ENCODE measurements around the gene SCN2A. TPM values are rescaled to one million over a fixed set of nuclear protein-coding genes. Genes with fewer than 3 reads are reported as not detected.
"Not testable (repeated sequence)": the region's sequence is repeated elsewhere in the genome, so short reads cannot be mapped to it uniquely, and the experiment has no call there.

The SCN2A gene
- total RNA-seq, 1 donor from 2014 or later: 0.05 TPM

DNA sequence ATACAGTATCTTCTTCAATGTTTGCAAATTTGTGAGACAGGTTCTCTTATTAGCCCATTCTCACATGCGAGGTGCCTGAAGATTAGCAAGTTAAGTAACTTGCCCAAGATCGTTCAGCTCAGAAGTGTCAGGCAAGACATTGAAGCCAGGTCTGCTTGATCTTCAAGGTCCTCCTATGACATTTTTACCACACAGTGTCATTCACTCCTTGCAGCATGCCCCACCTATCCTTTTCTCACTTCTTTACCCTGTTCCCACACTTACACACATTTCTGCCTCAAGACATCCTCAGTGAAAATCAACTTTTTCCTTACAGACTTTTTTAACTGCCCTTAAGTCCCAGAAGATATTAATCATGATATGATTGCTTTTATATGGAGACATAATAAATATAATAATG, 73.8 kb downstream of the SCN2A start:
- DNase-seq (ENCODE audit: low spot score) (no peak), ATAC-seq (no peak)

DNA sequence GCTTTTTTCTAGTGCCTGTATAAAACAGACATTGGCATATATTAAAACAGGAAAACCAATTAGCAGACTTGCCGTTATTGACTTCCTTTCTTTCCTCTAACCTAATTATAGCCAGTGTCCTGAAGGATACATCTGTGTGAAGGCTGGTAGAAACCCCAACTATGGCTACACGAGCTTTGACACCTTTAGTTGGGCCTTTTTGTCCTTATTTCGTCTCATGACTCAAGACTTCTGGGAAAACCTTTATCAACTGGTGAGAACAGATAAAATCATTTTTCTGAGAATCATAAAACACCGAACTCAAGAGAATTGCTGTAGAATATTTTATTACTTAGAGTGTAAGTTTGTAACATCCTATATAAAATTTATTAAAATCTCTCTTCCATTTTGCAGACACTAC, 74.3 kb downstream of the SCN2A start:
- DNase-seq (ENCODE audit: low spot score): no peak

DNA sequence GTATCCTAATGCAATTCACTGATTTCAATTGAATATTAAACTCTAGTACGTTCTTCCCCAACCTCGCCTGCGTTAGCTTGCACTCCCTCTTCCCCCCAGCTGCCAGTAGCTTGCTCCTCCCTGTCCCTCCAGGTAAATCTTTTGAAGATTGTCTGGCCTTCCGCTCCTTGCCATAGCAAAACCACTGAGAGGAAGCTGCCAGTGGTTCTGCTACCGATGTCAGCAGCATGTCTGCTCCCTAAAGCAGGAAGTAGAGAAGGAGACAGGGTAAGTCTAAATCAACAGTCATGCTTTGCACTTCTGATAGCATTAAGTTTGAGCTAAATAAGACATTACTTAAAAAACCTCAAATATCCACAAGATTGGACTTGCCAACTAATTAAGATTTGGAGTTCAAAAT, 89.1 kb downstream of the SCN2A start:
- ATAC-seq (no peak), DNase-seq (ENCODE audit: low spot score) (no peak)

More for the DNA sequence above, 74.3 kb downstream of the SCN2A start:
- no peak for ATAC-seq

DNA sequence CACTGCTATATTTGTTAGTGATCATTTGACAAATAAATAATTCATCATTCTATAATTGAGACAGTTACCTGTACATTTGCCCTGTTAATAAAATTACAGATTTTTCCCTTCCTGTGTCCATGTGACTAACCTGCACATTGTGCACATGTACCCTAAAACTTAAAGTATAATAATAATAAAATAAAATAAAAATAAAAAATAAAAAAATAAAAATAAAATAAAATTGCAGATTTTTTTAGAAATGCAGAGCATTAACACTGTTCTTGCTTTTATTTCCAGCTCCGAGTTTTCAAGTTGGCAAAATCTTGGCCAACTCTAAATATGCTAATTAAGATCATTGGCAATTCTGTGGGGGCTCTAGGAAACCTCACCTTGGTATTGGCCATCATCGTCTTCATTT, 105.1 kb downstream of the SCN2A start:
- not testable (repeated sequence) for DNase-seq (ENCODE audit: low spot score); ATAC-seq

DNA sequence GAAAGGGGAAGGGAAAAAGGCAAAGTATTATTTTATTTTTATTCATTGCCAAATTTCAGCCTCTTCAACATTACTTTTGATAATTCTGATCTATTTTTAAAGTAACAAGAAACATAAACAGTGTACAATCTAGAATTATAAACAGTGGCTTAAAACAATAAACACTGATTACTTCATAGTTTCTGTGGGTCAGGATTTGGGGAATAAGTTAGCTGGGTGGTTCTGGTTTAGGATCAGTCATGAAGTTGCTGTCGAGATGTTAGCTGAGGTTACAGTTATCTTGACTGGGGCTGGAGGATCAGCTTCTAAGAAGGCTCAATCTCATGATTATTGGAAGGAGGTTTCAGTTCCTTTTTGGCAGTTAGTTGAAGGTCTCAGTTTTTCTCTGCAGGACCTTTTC, 109.2 kb downstream of the SCN2A start:
- ATAC-seq (no peak), DNase-seq (ENCODE audit: low spot score) (no peak)

DNA sequence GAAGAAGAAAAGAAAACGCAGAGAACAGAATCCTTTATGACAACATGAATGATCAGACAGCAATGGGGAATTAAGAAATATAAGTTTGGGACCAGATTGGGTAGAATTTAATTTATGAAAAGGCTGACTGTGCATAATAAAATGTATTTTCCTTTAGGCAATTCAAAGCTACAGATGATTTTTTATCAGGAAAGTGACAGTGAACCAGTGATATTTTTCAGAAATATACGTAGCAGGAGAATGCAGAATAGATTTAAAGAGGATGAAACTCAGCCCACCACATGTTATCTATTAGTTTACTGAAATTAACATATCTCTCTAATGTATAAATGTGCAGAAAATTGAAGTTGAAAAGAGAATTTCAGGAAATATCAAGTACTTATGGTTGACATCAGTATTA, 110.0 kb downstream of the SCN2A start:
- DNase-seq (ENCODE audit: low spot score) (no peak), ATAC-seq (no peak)

DNA sequence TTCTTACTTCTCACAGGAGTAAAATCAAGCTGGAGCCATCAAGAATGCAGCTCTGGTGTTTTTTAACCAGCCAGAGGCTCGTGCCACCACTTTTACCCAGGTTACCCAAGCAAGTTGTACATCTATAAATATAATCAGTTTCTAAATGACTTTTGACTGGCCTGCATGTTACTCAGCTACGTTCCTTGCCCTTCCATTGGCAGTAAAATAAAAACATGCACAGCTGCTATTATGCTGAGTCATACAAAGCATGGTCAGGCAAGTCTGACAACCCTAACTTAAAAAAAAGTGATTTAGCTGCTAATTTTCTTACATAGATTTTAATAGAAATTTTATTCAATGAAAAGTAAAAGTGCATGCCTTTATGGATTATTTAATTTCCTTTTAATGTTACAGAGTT, 118.5 kb downstream of the SCN2A start:
- DNase-seq (ENCODE audit: low spot score) (no peak), ATAC-seq (no peak)

DNA sequence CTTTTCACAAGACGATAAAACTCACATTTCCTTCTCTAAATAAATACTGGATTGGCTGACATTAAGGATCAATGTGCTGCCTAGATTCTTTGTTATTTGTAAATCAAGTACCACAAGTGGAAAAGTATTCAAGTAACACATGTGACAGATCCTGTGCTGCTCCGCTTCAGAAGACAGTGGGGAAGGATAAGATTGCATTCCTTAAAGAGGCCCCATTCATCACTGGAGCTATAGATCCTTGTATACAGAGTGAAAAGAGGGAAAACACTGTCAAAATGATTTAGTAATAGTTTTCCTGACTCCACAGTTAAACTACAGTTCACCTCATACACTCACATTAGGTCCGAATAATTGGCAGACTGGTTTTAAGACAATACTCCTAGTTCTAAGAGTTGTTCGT, 122.3 kb downstream of the SCN2A start:
- no peak for ATAC-seq
- no peak for DNase-seq (ENCODE audit: low spot score)

DNA sequence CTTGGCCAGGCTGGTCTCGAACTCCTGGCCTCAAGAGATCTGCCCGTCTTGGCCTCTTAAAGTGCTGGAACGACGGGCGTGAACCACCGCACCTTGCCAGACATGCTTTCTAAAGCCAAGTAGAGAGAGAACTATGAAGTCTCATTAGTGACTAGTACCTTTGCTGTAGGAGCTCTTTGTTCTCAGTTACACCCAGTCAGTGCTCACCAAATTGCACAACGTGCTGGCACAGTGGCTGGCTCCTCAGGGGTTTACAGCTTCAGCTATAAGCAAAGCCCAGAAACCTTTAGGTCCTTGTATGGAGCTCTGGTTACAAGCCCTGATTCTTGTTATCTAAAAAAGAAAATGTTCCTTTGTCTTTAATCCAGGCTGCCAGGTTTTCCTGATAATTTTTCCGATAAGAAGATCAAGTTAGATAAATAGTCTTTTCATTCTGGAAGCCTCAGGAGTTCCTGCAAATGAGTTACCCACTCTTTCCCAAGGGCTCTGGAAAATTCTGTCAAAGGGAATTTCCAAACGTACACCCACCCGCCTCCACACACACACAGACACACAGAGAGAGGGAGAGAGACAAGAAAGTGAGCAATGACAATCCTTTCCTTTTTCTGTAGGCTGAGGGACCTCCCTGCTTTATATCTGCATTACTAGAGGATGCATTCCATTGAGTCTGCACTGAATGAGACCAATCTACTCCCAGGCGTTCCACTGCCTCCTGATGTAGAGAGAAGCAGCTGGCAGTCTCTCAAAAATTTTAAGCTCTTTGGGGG, 130.1 kb downstream of the SCN2A start:
- no peak for DNase-seq (ENCODE audit: low spot score)
- no peak for ATAC-seq

DNA sequence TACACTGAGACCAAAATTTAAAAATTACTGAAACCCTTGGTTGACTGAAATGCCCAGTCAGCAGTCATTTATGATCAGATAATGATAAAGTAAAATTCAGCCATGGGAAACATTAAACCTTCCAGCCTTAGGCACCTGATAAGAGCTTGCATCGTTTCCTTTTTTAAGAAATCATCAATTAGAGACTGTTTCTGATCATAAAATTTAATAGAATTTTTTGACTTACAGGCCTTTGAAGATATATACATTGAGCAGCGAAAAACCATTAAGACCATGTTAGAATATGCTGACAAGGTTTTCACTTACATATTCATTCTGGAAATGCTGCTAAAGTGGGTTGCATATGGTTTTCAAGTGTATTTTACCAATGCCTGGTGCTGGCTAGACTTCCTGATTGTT, 130.7 kb downstream of the SCN2A start:
- DNase-seq (ENCODE audit: low spot score) (no peak), ATAC-seq (no peak)

DNA sequence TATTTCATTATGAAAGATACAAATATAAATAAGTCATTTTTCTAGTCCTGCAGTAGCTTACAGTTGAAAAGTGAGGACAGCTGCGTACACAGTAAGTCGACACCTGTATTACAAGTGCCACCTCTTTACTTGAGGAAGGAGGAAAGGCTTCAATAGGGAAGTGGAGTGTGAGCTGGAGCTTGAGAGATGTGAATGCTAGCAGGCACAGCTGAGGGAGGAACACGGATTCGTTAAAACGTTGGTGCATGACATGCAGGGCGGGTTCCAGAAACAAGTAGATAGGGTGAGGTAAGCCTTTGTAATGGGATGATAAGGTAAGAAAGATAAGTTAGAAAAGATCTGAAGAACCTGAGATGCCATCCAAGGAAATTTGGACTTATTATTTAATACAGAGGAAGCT, 132.1 kb downstream of the SCN2A start:
- DNase-seq (ENCODE audit: low spot score) (no peak), ATAC-seq (no peak)

DNA sequence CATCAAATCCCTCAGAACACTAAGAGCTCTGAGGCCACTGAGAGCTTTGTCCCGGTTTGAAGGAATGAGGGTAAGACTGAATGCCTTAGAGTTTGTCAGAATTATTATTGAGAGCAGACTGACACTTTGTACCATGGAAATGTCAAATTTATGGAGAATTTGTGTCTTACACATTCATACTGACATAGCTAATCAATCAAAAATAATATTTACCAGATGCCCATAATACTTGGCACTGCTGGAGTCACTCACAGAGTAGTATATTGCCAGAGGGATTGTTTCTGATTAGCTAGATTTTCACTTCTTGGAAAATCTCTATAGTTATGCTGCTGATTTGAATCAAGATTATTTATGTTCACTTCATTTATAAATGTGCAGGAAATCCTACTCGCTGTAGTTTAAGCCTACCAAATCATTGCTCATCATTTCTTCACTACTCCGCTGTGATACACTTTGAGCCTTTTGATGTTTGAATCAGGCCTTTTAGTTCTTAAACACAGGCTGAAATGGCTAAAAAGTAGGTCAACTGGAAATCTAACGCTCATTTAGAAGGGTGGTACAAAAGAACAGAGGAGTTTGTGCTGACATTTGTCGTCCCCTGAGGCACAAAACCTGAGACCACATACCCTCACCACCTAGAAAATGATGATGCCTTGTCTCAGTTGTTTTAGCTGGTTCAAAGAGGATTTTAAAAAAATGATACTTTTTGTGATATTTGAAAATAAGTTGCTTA, 134.2 kb downstream of the SCN2A start:
- no peak for ATAC-seq
- no peak for DNase-seq (ENCODE audit: low spot score)

DNA sequence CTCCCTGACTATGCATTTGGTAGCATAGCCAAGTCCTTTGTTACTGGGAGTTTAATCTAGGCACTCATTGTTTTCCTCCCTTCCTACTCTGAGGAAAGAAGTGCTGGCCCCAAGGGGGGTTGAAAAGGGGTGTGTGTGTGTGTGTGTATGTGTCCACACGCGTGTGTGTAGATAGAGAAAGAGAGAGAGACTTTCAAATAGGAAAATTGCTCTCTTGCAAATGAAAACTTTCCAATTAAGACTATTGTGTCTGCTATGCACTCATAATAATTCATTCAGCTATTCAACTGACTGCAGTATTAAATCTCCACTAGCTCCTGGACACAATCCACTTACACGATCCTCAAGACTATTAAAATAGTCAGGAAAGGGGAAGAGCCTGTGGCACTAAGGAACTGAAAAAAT, 137.4 kb downstream of the SCN2A start:
- ATAC-seq (no peak), DNase-seq (ENCODE audit: low spot score) (no peak)

DNA sequence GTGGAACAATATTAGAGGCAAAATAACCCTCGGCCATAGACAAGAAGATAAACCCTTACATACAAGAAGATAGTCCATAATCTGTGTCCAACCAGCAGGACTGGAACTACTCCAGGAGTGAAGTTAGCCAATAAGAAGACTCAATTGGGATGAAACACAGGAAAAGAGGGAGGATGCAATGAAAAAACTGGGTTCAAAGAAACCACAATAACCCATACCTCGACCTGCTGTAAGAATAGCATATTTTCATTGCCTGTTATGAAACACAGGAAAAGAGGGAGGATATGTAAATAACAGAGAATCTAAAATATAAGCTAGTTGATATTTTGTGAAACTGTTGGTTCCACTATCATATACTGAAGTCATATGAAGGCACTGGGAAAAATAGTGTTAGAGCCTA, 143.1 kb downstream of the SCN2A start:
- DNase-seq (ENCODE audit: low spot score): no peak
- no peak for ATAC-seq

DNA sequence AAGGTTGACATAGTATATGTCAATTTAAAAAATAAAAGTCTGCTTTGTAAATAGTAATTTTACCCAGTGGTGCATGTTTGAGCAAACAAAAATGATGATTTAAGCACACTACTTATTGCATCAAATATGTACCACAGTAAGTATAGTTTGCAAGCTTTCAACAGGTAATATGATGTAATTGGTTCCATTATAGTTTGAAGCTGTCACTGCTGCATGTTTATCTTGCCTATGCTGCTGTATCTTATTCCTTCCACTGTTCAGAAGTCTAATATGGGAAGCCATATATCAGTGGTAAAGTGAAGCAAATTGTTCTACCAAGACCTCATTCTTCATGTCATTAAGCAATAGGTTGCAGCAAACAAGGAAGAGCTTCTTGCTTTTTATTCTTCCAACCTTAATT, 151.7 kb downstream of the SCN2A start:
- ATAC-seq (no peak), DNase-seq (ENCODE audit: low spot score) (no peak)

DNA sequence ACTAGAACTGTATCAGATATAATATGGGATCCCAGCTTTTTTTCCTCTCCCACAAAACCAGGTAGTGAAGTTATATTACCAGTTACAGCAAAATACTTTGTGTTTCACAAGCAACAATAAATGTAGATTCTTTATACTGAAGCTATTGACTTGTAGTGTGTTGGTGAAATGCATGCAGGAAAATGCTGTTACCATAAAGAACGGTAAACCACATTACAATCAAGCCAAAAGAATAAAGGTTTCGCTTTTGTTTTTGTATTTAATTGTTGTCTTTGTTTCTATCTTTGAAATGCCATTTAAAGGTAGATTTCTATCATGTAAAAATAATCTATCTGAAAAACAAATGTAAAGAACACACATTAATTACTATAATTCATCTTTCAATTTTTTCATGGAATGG, 152.6 kb downstream of the SCN2A start:
- no peak for ATAC-seq
- DNase-seq (ENCODE audit: low spot score): no peak

DNA sequence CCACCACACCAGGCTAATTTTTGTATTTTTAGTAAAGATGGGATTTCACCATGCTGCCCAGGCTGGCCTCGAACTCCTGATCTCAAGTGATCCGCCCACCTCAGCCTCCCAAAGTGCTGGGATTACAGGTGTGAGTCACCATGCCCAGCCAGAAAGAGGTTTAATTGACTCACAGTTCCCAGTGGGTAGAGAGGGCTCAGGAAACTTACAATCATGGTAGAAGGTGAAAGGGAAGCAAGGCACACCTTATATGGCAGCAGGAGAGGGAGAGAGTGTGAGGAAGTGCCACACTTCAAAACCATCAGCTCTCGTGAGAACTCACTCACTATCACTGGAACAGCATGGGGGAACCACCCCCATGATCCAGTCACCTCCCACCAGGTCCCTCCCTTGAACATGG, 159.4 kb downstream of the SCN2A start:
- not testable (repeated sequence) for DNase-seq (ENCODE audit: low spot score); ATAC-seq

DNA sequence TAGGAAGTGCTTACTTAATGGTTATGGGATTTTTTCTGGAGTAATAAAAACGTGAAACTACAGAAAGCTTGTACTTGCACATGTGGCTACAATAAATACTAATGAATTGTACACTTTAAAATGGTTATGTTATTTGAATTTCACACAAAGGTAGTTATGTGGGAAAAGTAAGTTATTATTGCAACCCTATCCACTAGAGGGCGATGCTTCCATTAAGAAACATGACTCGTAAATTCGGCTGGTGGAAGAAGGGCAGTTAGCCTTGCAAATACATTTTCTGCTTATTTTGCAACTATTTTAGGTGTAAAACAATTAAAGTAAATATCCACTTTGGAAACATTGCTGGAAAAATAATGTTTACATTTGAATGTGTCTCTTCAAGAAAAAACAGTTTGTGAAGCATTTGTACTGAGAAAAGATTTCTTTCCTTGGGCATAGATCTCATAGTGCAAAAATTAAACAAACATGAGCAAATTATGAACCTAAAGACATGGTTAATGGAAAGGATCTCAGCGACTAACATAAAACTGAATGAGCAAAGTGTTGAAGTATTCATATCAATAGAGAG, 162.2 kb downstream of the SCN2A start:
- ATAC-seq (peak; percentile 83), DNase-seq (ENCODE audit: low spot score) (no peak)

DNA sequence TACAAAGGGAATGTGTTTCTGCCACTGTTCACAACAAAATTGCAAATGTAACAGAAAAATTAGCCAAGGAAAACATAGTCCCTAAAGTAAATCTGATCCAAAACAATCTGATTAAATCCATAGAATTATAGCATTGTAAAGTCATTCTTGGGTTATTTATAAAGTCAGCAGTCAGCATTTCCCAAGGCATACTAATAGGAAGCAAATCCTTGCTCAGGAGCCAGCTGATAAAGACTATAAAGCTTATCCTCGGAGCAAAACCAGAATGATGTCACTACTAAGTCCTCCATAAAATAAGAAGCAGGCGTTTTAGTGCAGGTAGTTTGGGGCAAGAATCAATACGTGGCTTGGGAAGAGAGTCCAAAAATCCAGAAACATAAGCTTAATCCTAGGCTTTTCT, 162.9 kb downstream of the SCN2A start:
- ATAC-seq (no peak), DNase-seq (ENCODE audit: low spot score) (no peak)

DNA sequence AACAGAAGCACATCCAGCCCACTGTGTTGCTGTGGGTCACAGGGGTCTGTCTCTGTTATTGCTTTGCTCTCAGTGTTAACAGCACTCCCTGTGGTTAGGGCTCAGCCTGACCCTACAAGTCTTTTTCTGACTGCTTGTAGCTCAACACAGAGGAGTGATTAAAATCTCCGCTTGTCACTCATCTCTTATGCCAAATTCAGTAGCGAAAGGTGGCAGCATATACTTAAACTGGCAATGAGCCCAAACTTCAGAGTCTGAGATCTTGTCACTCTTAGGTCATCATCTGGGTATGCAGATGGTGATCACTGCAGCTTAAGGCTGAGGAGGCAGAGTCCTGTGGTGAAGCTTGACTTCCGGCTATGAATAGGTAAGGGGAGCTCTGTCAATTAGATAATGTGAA, 167.0 kb downstream of the SCN2A start:
- no peak for ATAC-seq
- DNase-seq (ENCODE audit: low spot score): no peak

DNA sequence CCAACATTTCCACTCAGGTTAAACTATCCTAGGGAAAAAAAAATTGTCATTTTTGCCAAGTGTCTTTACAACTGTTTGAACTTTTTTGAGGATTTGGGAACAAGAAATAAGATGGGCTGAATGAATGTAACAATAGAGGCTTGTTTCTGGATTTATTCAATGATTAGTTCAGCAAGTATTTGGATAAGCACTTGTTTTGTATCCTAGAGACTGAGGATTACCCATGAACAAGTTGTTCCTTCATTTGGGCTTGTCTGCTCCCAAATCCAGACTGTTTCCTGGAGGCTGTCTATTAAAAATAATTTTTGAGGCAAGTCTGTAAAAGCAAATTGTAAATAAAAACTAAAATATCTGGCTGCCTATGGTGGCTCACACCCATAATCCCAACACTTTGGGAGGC, 168.3 kb downstream of the SCN2A start:
- ATAC-seq: no peak
- no peak for DNase-seq (ENCODE audit: low spot score)

DNA sequence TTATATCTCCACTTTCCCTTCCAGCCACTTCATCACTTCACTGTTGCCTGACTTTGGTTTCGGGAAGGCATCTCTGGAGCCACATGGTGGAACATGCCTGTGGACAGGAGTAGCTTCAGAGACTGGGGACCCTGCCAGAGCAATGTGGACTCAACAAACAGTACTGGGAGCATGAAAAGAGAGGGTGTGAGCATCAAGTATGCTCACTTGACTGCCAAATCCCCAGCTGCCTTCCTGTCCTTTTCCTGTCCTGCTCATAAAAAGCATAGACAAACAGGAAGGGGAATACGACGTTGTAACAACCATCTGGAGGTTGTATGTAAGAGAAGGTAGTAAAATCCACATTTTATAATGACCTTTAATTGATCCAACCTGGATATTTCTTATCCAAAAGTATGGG, 169.0 kb downstream of the SCN2A start:
- no peak for ATAC-seq
- DNase-seq (ENCODE audit: low spot score): no peak

Measured in left lobe of liver (tissue), 2 donors.